Activated naive CD4-positive, alpha-beta T cell treated with anti-CD3 and anti-CD28 coated beads for 36 hours (primary cell): ENCODE measurements around the gene BTG2. TPM values are rescaled to one million over a fixed set of nuclear protein-coding genes. Genes with fewer than 3 reads are reported as not detected.
"Not testable (repeated sequence)": the region's sequence is repeated elsewhere in the genome, so short reads cannot be mapped to it uniquely, and the experiment has no call there.

Experiments used
- CTCF ChIA-PET: fragments of 350-600 bp; sonication (Branson Sonifier 250); formaldehyde crosslinking; loops from one replicate; lab custom pipeline; 2021; ENCODE audit warnings: antibody characterized with exemption; lab: Charles Lee
- DNase-seq: peaks from one replicate; pipeline ENCODE4 v3.0.0-alpha.2; 2020
- H3K27ac Mint-ChIP-seq: one replicate; pipeline ENCODE4 v1.8.0; 2021; ENCODE audit warnings: mild to moderate bottlenecking, mixed read lengths
- H3K27me3 Mint-ChIP-seq: one replicate; pipeline ENCODE4 v1.8.0; 2021; ENCODE audit warnings: low read depth, mixed read lengths
- H3K36me3 Mint-ChIP-seq: one replicate; pipeline ENCODE4 v1.8.0; 2021; ENCODE audit warnings: low read depth, mixed read lengths
- H3K4me1 Mint-ChIP-seq: one replicate; pipeline ENCODE4 v1.8.0; 2021; ENCODE audit warnings: low read depth, mixed read lengths
- H3K4me3 Mint-ChIP-seq: one replicate; pipeline ENCODE4 v1.8.0; 2021; ENCODE audit warnings: mild to moderate bottlenecking, moderate library complexity, mixed read lengths
- H3K9me3 Mint-ChIP-seq: one replicate; pipeline ENCODE4 v1.8.0; 2021; ENCODE audit warnings: mixed read lengths
- intact Hi-C: fragments of 100-400 bp; cut with micrococcal nuclease; formaldehyde crosslinking; loops from one replicate; pipeline ENCODE4 v1.15.1; 2023
- total RNA-seq, 2 experiments: library from RNA; stranded (reverse); gene quantifications; one replicate each; pipeline ENCODE4 v1.2.3, GENCODE V29; 2021

Gene BTG2
- total RNA-seq, 2 experiments from 2014 or later: 106 to 109 TPM

- DNase-seq, H3K27ac Mint-ChIP-seq, intact Hi-C loops, H3K36me3 Mint-ChIP-seq, H3K9me3 Mint-ChIP-seq, H3K27me3 Mint-ChIP-seq, H3K4me3 Mint-ChIP-seq: not testable (repeated sequence)
- H3K4me1 Mint-ChIP-seq: peaks cover 49% of the 10 kb centered on the region
- CTCF ChIA-PET: interaction anchor here (1.2 to 2.6 kb wide), 4 partner anchors 11 to 31 kb away, joined by 3 to 6 read pairs (median 4); no protein-coding TSS in a partner anchor
Measured at GRCh38 chr1:203299719-203300429, 5.4 kb upstream of the BTG2 start.

DNA sequence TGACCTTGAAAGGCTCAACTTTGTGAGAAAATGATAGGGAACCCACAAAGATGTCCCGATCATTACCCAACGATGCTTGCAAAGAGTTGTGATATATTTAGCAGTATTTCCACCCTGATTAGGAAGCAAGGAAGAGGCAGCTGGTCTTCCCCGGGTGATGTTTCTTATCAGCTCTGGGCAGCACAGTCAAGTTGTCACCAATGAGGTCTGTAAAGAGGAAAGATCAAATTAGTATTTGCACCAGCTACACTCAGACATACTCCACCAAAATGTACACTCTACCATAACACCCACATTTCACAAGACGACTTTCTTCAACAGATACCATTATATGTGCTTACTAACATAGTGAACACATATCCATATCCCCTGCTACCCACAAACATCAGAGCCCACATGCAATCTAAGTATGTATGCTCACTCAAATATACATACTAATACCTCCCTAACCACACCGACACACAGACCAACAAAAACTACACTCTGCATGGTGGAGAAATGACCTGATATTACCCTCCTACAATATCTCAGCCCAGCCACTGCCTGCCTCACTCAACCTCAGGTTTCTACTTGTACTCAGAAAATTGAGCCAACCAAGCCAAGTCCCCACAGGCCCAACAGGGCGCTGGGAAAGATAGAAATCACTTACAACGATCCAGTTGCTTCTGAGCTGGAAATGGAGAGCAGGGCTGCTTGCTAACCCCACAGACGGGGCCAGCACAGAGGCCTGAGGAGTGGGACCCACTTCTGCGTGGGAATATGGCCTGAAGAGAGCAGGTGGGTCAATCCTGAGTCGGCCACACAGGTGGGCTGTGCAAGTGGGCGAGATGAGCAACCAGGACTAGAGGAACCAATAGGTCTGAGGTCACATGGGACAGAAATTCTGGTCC, 4.6 kb upstream of the BTG2 start:
- CTCF ChIA-PET: interaction anchor here (1.3 to 2.6 kb wide), 2 partner anchors 28 to 31 kb away, joined by 5 to 6 read pairs; no protein-coding TSS in a partner anchor
- Mint-ChIP-seq H3K4me3 (no peak overlapping the region), H3K27me3 (no peaks in the 10 kb centered on the region), H3K27ac (no peak overlapping the region), H3K4me1 (peaks cover 41% of the 10 kb centered on the region), H3K36me3 (peaks cover 3% of the 10 kb centered on the region), H3K9me3 (no peaks in the 10 kb centered on the region)
- DNase-seq: no peak
- intact Hi-C loops: no loop called here

GRCh38 chr1:203301331-203301668, 4.0 kb upstream of the BTG2 start:
- no peak overlapping the region for H3K27ac Mint-ChIP-seq
- intact Hi-C loops: no loop called here
- no peaks in the 10 kb centered on the region for H3K9me3 Mint-ChIP-seq
- H3K4me1 Mint-ChIP-seq: peaks cover 41% of the 10 kb centered on the region
- no peaks in the 10 kb centered on the region for H3K27me3 Mint-ChIP-seq
- no peak for DNase-seq
- no peak overlapping the region for H3K4me3 Mint-ChIP-seq
- peaks cover 8% of the 10 kb centered on the region for H3K36me3 Mint-ChIP-seq
- CTCF ChIA-PET: interaction anchor here (0.7 kb wide), 1 partner anchor 86 kb away, joined by 4 read pairs; no protein-coding TSS in a partner anchor

DNA sequence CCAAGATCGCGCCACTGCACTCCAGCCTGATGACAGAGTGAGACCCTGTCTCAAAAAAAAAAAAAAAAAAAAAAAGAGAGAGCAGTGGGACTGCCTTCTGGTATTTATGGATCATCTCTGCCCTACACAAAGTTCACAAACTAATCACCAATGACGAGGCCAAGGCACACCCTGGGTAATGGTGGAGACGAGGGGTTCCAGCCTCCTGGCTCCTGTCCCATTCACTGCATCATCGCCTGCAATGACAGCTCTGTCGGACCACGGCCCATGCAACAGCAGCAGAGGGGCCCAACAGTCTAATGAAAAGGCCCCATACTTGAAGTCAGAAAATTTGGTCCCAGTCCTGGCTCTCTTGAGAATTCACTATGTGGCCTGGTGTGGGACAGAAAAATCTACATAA, 2.9 kb upstream of the BTG2 start:
- intact Hi-C loops: no loop called here
- Mint-ChIP-seq H3K4me3 (no peak overlapping the region), H3K4me1 (peaks cover 43% of the 10 kb centered on the region), H3K27ac (no peak overlapping the region), H3K36me3 (peaks cover 20% of the 10 kb centered on the region), H3K27me3 (no peaks in the 10 kb centered on the region), H3K9me3 (no peaks in the 10 kb centered on the region)
- no peak for DNase-seq
- CTCF ChIA-PET: no interaction called here

DNA sequence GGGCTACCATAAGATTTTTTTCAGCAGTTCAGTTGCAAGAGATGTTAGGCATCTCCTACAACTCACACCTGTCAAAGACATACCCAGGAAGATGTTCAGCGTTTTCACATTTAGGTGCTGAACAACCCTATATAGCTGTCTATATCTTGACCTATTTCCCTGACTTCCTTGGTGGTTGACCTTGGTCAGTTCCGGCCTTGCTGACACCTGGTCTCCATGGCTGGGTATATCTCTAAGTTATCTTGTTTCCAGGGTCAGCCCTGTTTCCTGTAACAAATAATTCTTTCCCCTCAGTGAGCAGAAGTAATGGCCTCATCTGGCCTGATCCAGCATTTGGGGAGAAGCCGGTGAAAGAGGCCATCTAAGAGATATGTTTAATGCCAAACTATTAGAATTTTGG, 2.4 kb upstream of the BTG2 start:
- Mint-ChIP-seq H3K36me3 (peaks cover 24% of the 10 kb centered on the region), H3K4me1 (peaks cover 47% of the 10 kb centered on the region), H3K4me3 (no peak overlapping the region), H3K9me3 (no peaks in the 10 kb centered on the region), H3K27me3 (no peaks in the 10 kb centered on the region), H3K27ac (no peak overlapping the region)
- intact Hi-C loops: no loop called here
- CTCF ChIA-PET: no interaction called here
- DNase-seq: no peak

GRCh38 chr1:203304391-203304918, 864 bp upstream of the BTG2 start:
- CTCF ChIA-PET: interaction anchor here (4.6 to 9.3 kb wide), 3 partner anchors 14 to 32 kb away, joined by 39 to 186 read pairs (median 135); no protein-coding TSS in a partner anchor
- H3K27ac Mint-ChIP-seq: peak overlapping the region; percentile 99
- H3K4me1 Mint-ChIP-seq: peaks cover 52% of the 10 kb centered on the region
- peak; percentile 20 for DNase-seq
- H3K27me3 Mint-ChIP-seq: no peaks in the 10 kb centered on the region
- H3K36me3 Mint-ChIP-seq: peaks cover 38% of the 10 kb centered on the region
- no peaks in the 10 kb centered on the region for H3K9me3 Mint-ChIP-seq
- peak overlapping the region; percentile 97 for H3K4me3 Mint-ChIP-seq
- intact Hi-C loops: no loop called here

DNA sequence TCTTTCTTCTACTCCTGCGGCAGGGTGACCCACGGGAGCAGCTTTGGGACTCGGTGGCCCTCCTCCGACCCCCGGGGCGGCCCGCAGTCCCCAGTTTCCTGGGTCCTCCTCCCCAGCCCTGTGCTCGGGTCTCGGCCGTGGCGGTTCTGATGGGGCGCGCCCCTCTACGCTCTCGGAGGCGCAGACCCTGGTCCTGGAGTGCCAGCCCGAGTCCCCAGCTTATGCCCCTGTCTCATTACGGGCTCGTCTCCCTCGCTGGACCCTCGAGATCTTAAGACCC, 430 bp downstream of the BTG2 start:
- CTCF ChIA-PET: interaction anchor here (1.0 to 9.3 kb wide), 6 partner anchors 15 to 34 kb away, joined by 3 to 186 read pairs (median 66); no protein-coding TSS in a partner anchor
- peaks cover 55% of the 10 kb centered on the region for H3K4me1 Mint-ChIP-seq
- H3K4me3 Mint-ChIP-seq: peak overlapping the region; percentile 97
- no peak for DNase-seq
- H3K9me3 Mint-ChIP-seq: no peaks in the 10 kb centered on the region
- H3K27me3 Mint-ChIP-seq: no peaks in the 10 kb centered on the region
- peak overlapping the region; percentile 94 for H3K27ac Mint-ChIP-seq
- intact Hi-C loops: loop anchor here (1.0 to 5.0 kb wide), 5 partner anchors 16 to 492 kb away; partner anchors contain the start of genes ADIPOR1, ZBED6 and ZC3H11A
- peaks cover 50% of the 10 kb centered on the region for H3K36me3 Mint-ChIP-seq

- H3K9me3 Mint-ChIP-seq: no peaks in the 10 kb centered on the region
- peaks cover 56% of the 10 kb centered on the region for H3K36me3 Mint-ChIP-seq
- peak overlapping the region; percentile 94 for H3K27ac Mint-ChIP-seq
- DNase-seq: peak; percentile 52
- CTCF ChIA-PET: interaction anchor here (1.0 to 9.3 kb wide), 8 partner anchors 8 to 34 kb away, joined by 3 to 186 read pairs (median 26); no protein-coding TSS in a partner anchor
- H3K4me1 Mint-ChIP-seq: peaks cover 55% of the 10 kb centered on the region
- H3K4me3 Mint-ChIP-seq: peak overlapping the region; percentile 97
- no peaks in the 10 kb centered on the region for H3K27me3 Mint-ChIP-seq
- intact Hi-C loops: loop anchor here (5.0 kb wide), 2 partner anchors 349 to 491 kb away; partner anchors contain the start of genes ADIPOR1, ZBED6 and ZC3H11A
Measured at GRCh38 chr1:203306089-203306964, 1.0 kb downstream of the BTG2 start.

DNA sequence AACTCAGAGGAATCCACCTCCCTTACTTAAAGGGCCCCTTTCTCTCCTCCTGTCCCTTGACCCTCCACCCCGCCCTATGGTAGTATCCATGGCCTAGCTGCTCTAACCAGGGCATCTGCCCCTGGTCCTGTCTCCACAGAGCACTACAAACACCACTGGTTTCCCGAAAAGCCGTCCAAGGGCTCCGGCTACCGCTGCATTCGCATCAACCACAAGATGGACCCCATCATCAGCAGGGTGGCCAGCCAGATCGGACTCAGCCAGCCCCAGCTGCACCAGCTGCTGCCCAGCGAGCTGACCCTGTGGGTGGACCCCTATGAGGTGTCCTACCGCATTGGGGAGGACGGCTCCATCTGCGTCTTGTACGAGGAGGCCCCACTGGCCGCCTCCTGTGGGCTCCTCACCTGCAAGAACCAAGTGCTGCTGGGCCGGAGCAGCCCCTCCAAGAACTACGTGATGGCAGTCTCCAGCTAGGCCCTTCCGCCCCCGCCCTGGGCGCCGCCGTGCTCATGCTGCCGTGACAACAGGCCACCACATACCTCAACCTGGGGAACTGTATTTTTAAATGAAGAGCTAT, 1.7 kb downstream of the BTG2 start:
- CTCF ChIA-PET: interaction anchor here (0.7 to 9.3 kb wide), 9 partner anchors 9 to 303 kb away, joined by 4 to 186 read pairs (median 12); no protein-coding TSS in a partner anchor
- peaks cover 59% of the 10 kb centered on the region for H3K4me1 Mint-ChIP-seq

GRCh38 chr1:203307641-203308126, 2.4 kb downstream of the BTG2 start:
- Mint-ChIP-seq H3K4me3 (peak overlapping the region; percentile 97), H3K36me3 (peaks cover 59% of the 10 kb centered on the region), H3K4me1 (peaks cover 59% of the 10 kb centered on the region), H3K9me3 (no peaks in the 10 kb centered on the region), H3K27ac (peak overlapping the region; percentile 94), H3K27me3 (no peaks in the 10 kb centered on the region)
- DNase-seq: peak; percentile 8
- CTCF ChIA-PET: interaction anchor here (0.7 to 9.3 kb wide), 8 partner anchors 8 to 304 kb away, joined by 4 to 186 read pairs (median 26); no protein-coding TSS in a partner anchor
- intact Hi-C loops: loop anchor here (5.0 kb wide), 2 partner anchors 350 to 490 kb away; partner anchors contain the start of genes ADIPOR1, ZBED6 and ZC3H11A

More for the DNA sequence above, 1.7 kb downstream of the BTG2 start:
- peaks cover 59% of the 10 kb centered on the region for H3K36me3 Mint-ChIP-seq
- H3K27ac Mint-ChIP-seq: peak overlapping the region; percentile 94
- peak; percentile 63 for DNase-seq
- H3K4me3 Mint-ChIP-seq: peak overlapping the region; percentile 97
- no peaks in the 10 kb centered on the region for H3K27me3 Mint-ChIP-seq
- intact Hi-C loops: loop anchor here (5.0 kb wide), 2 partner anchors 350 to 490 kb away; partner anchors contain the start of genes ADIPOR1, ZBED6 and ZC3H11A
- no peaks in the 10 kb centered on the region for H3K9me3 Mint-ChIP-seq
